HUES48 (cell line): ENCODE results near the gene HERC2.
"Not testable (repeated sequence)": the region's sequence is repeated elsewhere in the genome, so short reads cannot be mapped to it uniquely, and the experiment has no call there.

ENCODE experiments used
- H3K27ac ChIP-seq: one replicate; pipeline ENCODE4 v1.7.0; 2013; ENCODE audit warnings: low read depth, low read length, inconsistent platforms
- H3K27me3 ChIP-seq: 2 replicates; pipeline ENCODE4 v1.6.1; 2013; ENCODE audit warnings: mild to moderate bottlenecking, low read length; ENCODE audit not compliant: control insufficient read depth, insufficient read depth
- H3K36me3 ChIP-seq: 2 replicates; pipeline ENCODE4 v1.6.1; 2013; ENCODE audit warnings: low read length; ENCODE audit not compliant: control insufficient read depth, insufficient read depth
- H3K4me1 ChIP-seq: 2 replicates; pipeline ENCODE4 v1.6.1; 2013; ENCODE audit warnings: mild to moderate bottlenecking, low read length; ENCODE audit not compliant: control insufficient read depth, insufficient read depth
- H3K4me3 ChIP-seq: 2 replicates; pipeline ENCODE4 v1.5.1; 2013; ENCODE audit warnings: mild to moderate bottlenecking, low read depth, low read length
- H3K9ac ChIP-seq: 2 replicates; pipeline ENCODE4 v1.6.1; 2013; ENCODE audit warnings: mild to moderate bottlenecking, low read depth, low read length, moderate library complexity
- H3K9me3 ChIP-seq: 2 replicates; pipeline ENCODE4 v1.6.1; 2013; ENCODE audit warnings: low read length; ENCODE audit not compliant: control insufficient read depth, insufficient read depth

Gene HERC2

DNA sequence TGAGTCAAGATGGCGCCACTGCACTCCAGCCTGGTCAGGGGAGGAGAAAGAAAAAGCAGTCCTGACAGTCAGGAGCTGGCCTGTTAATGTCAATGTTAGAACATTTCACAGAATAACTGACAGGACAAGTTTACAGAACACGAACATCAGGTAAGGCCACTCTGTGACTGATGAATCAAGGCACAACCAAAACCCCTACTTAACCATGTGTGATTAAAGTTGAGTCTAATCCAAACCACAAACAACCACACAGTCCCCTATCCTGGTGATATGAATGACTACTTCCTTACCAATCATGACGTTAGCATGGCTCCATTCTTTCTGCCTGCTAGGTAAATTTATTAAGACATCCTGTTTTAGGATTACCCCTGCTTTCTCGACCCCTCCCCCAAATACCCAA lies 124.3 kb downstream of the HERC2 start:
- not testable (repeated sequence) for H3K27ac ChIP-seq
- H3K36me3 ChIP-seq: peaks cover 46% of the 10 kb centered on the region

DNA sequence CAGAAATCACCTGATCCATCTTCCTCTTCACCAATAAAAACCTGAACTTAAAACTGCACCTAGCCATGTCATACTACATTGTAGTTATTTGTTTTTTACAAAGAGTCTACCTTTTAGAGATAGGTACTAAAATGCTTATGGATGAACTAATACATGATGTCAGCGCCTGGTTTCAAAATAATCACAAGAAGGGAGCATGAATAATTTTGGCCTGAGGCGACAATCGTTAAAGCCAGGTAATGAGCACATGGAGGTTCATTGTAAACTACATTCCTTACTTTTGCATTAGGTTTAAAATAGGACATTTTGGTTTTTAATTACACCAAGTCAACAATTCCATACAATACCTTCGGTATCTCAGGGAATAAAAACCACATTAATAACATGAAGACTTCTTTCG lies 125.4 kb downstream of the HERC2 start:
- not testable (repeated sequence) for H3K4me1 ChIP-seq, H3K27me3 ChIP-seq, H3K9me3 ChIP-seq, H3K27ac ChIP-seq, H3K9ac ChIP-seq, H3K4me3 ChIP-seq
- H3K36me3 ChIP-seq: peaks cover 55% of the 10 kb centered on the region

More for the DNA sequence above, 124.3 kb downstream of the HERC2 start:
- not testable (repeated sequence) for H3K9ac ChIP-seq, H3K4me3 ChIP-seq, H3K9me3 ChIP-seq, H3K4me1 ChIP-seq, H3K27me3 ChIP-seq

DNA sequence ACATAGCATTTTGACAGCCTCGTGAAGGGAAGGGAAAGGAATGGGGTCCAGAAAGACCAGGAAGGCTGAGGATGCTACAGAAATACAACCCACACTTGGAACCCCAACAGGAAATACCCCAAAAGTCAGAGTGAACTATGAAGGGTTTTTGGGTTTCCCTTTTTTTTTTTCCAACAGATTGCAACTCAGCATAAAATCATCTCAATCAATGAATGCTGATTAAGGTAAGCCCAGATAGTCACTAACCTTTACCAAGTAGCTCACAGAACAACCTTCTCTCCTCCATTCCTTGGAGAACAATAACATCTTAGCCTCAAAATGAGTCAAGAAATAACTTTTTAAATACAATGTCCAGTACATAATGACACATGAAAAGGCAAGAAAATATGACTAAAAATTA lies 129.2 kb downstream of the HERC2 start:
- Histone ChIP-seq H3K27ac (no peak overlapping the region), H3K36me3 (peaks cover 54% of the 10 kb centered on the region), H3K9me3 (no peaks in the 10 kb centered on the region), H3K27me3 (no peaks in the 10 kb centered on the region), H3K9ac (no peak overlapping the region), H3K4me1 (no peaks in the 10 kb centered on the region), H3K4me3 (no peak overlapping the region)

DNA sequence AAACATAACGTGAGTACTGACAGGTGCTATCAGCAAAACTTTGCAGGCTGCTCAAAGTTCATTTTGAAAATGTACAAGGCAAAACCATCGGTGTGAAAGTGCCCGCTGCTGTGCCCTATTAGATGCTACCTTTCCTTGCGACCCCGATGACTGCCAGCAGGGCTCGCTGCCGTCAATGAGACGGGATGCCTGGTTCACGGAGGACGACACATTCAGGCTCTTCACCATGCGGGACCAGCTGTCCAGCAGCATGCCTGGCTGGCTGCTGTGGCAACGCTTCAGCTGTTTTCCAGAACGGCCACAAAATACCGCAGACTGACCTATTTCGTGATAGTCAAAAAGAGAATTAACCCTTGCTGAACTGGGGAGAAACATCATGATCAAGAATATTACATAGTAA lies 130.1 kb downstream of the HERC2 start:
- no peak overlapping the region for H3K9ac ChIP-seq
- H3K4me1 ChIP-seq: no peaks in the 10 kb centered on the region
- no peak overlapping the region for H3K27ac ChIP-seq
- no peaks in the 10 kb centered on the region for H3K27me3 ChIP-seq
- no peak overlapping the region for H3K4me3 ChIP-seq
- peaks cover 59% of the 10 kb centered on the region for H3K36me3 ChIP-seq
- no peaks in the 10 kb centered on the region for H3K9me3 ChIP-seq

DNA sequence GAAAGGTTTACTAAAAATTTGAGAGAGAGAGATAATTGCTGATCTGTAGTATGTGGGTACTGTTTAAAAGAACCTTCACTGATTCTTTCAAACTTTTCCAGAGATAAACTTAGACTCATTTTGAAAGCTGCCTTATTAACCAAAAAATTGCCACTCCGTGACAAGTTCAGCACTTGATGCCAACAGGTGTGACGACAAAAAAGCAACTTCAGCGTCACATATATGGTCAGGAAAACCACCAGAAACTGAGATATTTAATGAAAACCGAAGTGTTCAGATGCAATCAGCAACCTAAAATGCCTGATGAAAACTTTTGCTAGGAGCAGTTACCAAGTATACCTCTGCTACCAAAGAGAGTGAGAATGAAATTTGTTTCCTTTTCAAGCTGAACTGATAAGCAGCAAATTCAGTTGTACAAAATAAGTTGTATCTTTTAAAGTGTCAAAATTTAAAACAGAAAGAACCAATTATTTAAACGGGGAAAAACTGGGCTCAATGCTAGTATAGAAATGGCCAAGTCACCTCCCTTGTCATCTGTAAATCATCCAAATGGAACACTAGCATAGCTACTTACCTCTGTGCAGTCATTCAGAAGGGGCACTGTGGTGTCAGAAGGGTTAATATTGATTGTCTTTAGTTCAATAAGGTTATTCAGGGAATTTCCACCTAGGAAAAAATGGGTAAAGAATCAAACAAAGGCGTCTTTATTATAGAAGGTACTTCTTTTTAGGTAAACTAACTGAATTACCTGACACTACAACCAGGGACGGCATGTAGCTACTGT lies 131.4 kb downstream of the HERC2 start:
- no peaks in the 10 kb centered on the region for H3K27me3 ChIP-seq

DNA sequence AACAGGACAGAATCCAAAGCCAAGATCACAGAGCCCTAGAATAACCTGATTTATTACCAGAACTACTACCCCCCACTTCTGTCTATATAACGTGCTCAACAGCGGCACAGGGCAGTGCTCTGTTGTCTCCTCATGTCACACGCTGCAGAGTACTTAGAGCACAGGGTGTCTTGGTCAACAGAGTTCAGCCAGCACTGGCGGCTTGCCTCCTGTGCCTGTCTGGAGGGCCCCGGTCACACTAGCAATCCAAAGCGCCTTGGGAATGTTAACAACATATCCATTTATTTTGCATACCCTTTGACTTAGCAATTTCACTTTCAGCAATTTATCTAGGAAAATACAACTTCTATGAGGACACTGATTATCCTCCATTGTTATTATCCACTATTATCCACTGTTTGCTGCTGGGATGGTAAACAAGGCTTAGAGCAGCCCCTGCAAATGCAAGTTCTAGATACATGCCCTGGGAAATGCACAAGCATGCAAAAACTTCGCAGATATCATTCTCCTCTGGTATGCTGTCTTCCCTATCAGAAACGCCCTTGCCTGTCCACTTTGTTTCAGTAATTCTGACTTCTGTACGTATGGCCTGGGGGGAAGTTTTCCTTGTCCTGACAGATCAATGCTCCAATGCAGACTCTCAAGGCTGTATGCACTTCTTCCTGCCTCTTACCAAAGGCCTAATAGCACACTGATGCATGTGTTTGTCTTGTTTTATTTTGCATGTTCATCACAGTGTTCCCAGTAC lies 136.7 kb downstream of the HERC2 start:
- Histone ChIP-seq H3K27ac (no peak overlapping the region), H3K27me3 (no peaks in the 10 kb centered on the region), H3K9ac (no peak overlapping the region), H3K36me3 (peaks cover 73% of the 10 kb centered on the region), H3K4me3 (no peak overlapping the region), H3K4me1 (no peaks in the 10 kb centered on the region; the same call in 1 of the 2 replicates), H3K9me3 (no peaks in the 10 kb centered on the region)

More for the DNA sequence above, 131.4 kb downstream of the HERC2 start:
- H3K9me3 ChIP-seq: no peaks in the 10 kb centered on the region
- H3K36me3 ChIP-seq: peaks cover 66% of the 10 kb centered on the region
- no peak overlapping the region for H3K9ac ChIP-seq
- H3K4me1 ChIP-seq: no peaks in the 10 kb centered on the region; the same call in 1 of the 2 replicates
- no peak overlapping the region for H3K4me3 ChIP-seq
- no peak overlapping the region for H3K27ac ChIP-seq

DNA sequence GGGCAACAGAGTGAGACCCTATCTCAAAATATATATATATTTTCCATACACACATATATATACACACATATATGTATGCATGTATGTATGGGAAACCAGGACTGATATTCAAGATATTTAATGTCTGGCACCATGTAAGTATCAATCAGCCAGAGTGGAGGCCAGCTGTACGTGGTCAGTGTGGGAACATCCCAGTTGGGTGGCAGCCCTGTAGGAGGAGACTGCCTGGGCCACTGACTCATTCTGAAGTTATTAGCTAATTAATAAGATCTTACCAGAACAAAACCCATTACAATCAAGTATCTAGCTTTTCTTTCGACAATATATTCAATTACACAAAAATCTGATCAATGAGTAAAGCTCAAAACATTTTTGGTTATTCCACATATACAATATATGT lies 137.8 kb downstream of the HERC2 start:
- H3K27me3 ChIP-seq: no peaks in the 10 kb centered on the region
- no peak overlapping the region for H3K4me3 ChIP-seq
- H3K9me3 ChIP-seq: no peaks in the 10 kb centered on the region
- no peak overlapping the region for H3K27ac ChIP-seq
- H3K4me1 ChIP-seq: no peaks in the 10 kb centered on the region; the same call in 1 of the 2 replicates
- H3K9ac ChIP-seq: no peak overlapping the region
- H3K36me3 ChIP-seq: peaks cover 77% of the 10 kb centered on the region

DNA sequence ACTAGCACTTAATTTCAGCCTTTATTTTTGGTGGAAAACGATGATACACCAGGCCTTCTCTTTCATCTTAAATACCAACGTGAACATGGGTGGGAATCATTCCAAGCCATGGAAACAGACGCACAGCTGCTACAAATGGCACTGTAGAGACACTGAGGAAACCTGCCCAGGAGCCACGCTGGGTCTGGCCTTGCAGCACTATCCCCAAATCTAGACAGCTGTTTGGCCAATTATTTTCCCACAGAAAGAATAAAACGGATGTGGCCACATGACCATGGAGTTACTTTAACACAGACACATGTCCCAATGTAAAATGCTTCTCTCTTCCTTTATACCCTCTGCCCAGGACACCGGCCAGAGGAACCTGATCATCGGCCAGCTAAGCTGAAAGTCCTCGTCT lies 139.2 kb downstream of the HERC2 start:
- Histone ChIP-seq H3K27me3 (no peaks in the 10 kb centered on the region), H3K9ac (no peak overlapping the region), H3K36me3 (peaks cover 86% of the 10 kb centered on the region), H3K27ac (no peak overlapping the region), H3K4me3 (no peak overlapping the region), H3K4me1 (no peaks in the 10 kb centered on the region; the same call in 1 of the 2 replicates), H3K9me3 (no peaks in the 10 kb centered on the region)

DNA sequence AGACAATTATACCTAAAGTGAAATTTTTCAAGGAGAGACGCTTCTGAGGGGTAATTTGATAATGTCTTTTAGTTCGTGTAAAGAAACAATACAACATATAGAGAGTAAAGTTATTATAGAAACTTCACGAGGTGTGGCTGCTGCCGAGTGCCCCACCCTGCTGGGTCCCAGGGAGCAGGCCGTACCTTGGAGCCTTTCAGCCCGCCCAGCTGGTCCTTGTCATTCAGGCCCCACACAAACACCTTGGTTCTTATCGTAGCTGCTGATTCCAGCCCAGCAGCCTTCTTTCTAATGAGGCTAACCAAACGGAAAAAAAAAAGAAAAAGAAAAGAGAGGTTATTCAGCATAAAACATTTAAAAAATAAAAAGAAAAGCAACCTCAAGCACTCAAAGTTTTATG lies 139.8 kb downstream of the HERC2 start:
- peaks cover 84% of the 10 kb centered on the region for H3K36me3 ChIP-seq
- H3K9ac ChIP-seq: no peak overlapping the region
- no peak overlapping the region for H3K27ac ChIP-seq

DNA sequence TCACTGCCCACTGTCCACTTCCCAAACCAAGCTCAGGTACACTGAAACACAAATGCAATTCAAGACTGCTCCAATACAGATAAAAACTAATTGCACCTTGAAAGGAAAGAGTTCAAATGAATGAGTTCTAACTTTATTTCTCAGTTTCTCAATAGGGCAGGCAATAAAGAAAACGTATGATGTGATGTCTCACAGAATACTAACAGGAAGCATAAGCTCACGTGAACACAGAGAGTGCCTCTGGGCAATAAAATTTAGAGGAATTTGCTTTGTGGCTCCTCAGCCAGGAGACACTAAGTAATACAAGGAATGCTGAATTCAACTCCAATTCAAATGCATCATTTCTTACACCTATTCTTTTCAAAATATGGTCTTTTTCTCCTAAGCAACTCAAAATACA lies 140.6 kb downstream of the HERC2 start:
- Histone ChIP-seq H3K4me3 (no peak overlapping the region), H3K27me3 (no peaks in the 10 kb centered on the region), H3K9ac (no peak overlapping the region), H3K36me3 (peaks cover 85% of the 10 kb centered on the region), H3K4me1 (no peaks in the 10 kb centered on the region; the same call in 1 of the 2 replicates), H3K27ac (no peak overlapping the region), H3K9me3 (no peaks in the 10 kb centered on the region)

More for the DNA sequence above, 139.8 kb downstream of the HERC2 start:
- Histone ChIP-seq H3K4me3 (no peak overlapping the region), H3K9me3 (no peaks in the 10 kb centered on the region), H3K4me1 (no peaks in the 10 kb centered on the region; the same call in 1 of the 2 replicates), H3K27me3 (no peaks in the 10 kb centered on the region)

DNA sequence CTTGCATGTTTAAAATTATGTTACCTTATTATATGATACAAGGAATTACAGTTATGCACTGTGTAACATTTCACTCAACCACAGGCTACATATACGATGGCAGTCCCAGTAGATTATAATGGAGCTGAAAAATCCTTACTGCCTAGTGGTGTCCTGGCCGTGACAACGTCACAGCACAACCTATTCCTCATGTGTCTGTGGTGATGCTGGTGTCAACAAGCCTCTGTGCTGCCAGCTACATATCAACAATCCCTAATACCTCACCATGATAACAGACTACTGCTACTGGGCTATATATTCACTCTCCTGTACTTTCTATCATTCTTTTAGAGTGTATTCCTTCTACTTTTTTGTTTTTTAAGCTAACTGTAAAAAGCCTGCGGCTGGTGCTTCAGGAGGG lies 142.7 kb downstream of the HERC2 start:
- H3K9me3 ChIP-seq: no peaks in the 10 kb centered on the region
- H3K27me3 ChIP-seq: no peaks in the 10 kb centered on the region
- no peak overlapping the region for H3K27ac ChIP-seq
- peaks cover 87% of the 10 kb centered on the region for H3K36me3 ChIP-seq
- no peaks in the 10 kb centered on the region for H3K4me1 ChIP-seq
- H3K9ac ChIP-seq: no peak overlapping the region
- H3K4me3 ChIP-seq: no peak overlapping the region
